CD14-positive monocyte (primary cell): ENCODE data around the gene PRKAR1B. TPM values are rescaled to one million over a fixed set of nuclear protein-coding genes. Genes with fewer than 3 reads are reported as not detected.

Experiments
- DNase-seq, 3 donors: peaks; one replicate each; pipeline ENCODE4 v3.0.0-alpha.2; 2011 to 2022
- H2AFZ ChIP-seq: 2 replicates; pipeline ENCODE4 v1.6.0; 2012; ENCODE audit warnings: mild to moderate bottlenecking, low read depth, low read length, inconsistent platforms; ENCODE audit not compliant: insufficient read depth, poor library complexity, severe bottlenecking
- H3K27ac ChIP-seq, 2 donors: 1 replicate in 1 of 2; 2 replicates in 1 of 2; pipeline ENCODE4 v1.5.1; 2012 to 2013; ENCODE audit warnings: low read length in 2 of 2, control low read depth in 1 of 2, inconsistent platforms in 1 of 2, low read depth in 1 of 2, mild to moderate bottlenecking in 1 of 2
- H3K27me3 ChIP-seq, 2 donors: one replicate each; pipeline versions ENCODE4 v1.6.0 to v1.6.1; 2011 to 2013; ENCODE audit warnings: low read length in 2 of 2; ENCODE audit not compliant: control insufficient read depth in 2 of 2, insufficient read depth in 2 of 2
- H3K36me3 ChIP-seq, 2 donors: replicated peaks in 1 of 2; 1 replicate in 1 of 2; 2 replicates in 1 of 2; pipeline versions ENCODE4 v1.5.1 to v1.6.1; 2012 to 2013; ENCODE audit warnings: low read length in 2 of 2, control low read depth in 1 of 2, inconsistent platforms in 1 of 2, mild to moderate bottlenecking in 1 of 2; ENCODE audit not compliant: insufficient read depth in 2 of 2, control insufficient read depth in 1 of 2
- H3K4me1 ChIP-seq, 2 donors: 1 replicate in 1 of 2; 2 replicates in 1 of 2; pipeline versions ENCODE4 v1.5.1 to v1.6.1; 2012 to 2013; ENCODE audit warnings: low read length in 2 of 2, control low read depth in 1 of 2, inconsistent platforms in 1 of 2, mild to moderate bottlenecking in 1 of 2, moderate library complexity in 1 of 2; ENCODE audit not compliant: insufficient read depth in 2 of 2, control insufficient read depth in 1 of 2
- H3K4me2 ChIP-seq: replicated peaks from 2 replicates; pipeline ENCODE3; 2012; ENCODE audit warnings: low read length, moderate library complexity, mild to moderate bottlenecking; ENCODE audit not compliant: poor library complexity, severe bottlenecking; ENCODE audit errors: extremely low read depth
- H3K4me3 ChIP-seq, 3 experiments: fragments of 200-600 bp in 1 of 3; sonication (generic) in 1 of 3; replicated peaks in 1 of 3; 1 replicate in 2 of 3; 2 replicates in 1 of 3; pipeline ENCODE4 v1.5.1; 2011 to 2013; ENCODE audit warnings: low read length in 3 of 3, mild to moderate bottlenecking in 3 of 3, control low read depth in 2 of 3, low read depth in 2 of 3, inconsistent platforms in 1 of 3, moderate library complexity in 1 of 3
- H3K79me2 ChIP-seq: 2 replicates; pipeline ENCODE4 v1.6.0; 2012; ENCODE audit warnings: mild to moderate bottlenecking, control low read depth, inconsistent platforms, low read length, moderate library complexity; ENCODE audit not compliant: insufficient read depth
- H3K9ac ChIP-seq: 2 replicates; pipeline ENCODE4 v1.6.0; 2017; ENCODE audit warnings: low read length, mild to moderate bottlenecking; ENCODE audit not compliant: insufficient read depth, poor library complexity, severe bottlenecking
- H3K9me3 ChIP-seq, 2 donors: replicated peaks in 1 of 2; 1 replicate in 1 of 2; 2 replicates in 1 of 2; pipeline versions ENCODE4 v1.5.1 to v1.6.1; 2012 to 2013; ENCODE audit warnings: low read length in 2 of 2, control low read depth in 1 of 2; ENCODE audit not compliant: control insufficient read depth in 1 of 2, insufficient read depth in 1 of 2
- H4K20me1 ChIP-seq: 2 replicates; pipeline ENCODE4 v1.6.0; 2012; ENCODE audit warnings: mild to moderate bottlenecking, low read length, control low read depth, moderate library complexity; ENCODE audit not compliant: insufficient read depth
- H3K27ac Mint-ChIP-seq, 7 donors: one replicate each; pipeline ENCODE4 v1.8.0; 2020; ENCODE audit warnings: mild to moderate bottlenecking in 7 of 7, mixed read lengths in 7 of 7, moderate library complexity in 6 of 7, inconsistent platforms in 2 of 7
- H3K27me3 Mint-ChIP-seq, 3 donors: one replicate each; pipeline ENCODE4 v1.8.0; 2021 to 2022; ENCODE audit warnings: low read depth in 3 of 3, mild to moderate bottlenecking in 3 of 3, mixed read lengths in 3 of 3, moderate library complexity in 3 of 3, inconsistent platforms in 1 of 3
- H3K36me3 Mint-ChIP-seq, 2 donors: one replicate each; pipeline ENCODE4 v1.8.0; 2020; ENCODE audit warnings: mixed read lengths in 2 of 2, inconsistent platforms in 1 of 2, mild to moderate bottlenecking in 1 of 2
- H3K4me1 Mint-ChIP-seq: one replicate; pipeline ENCODE4 v1.8.0; 2020; ENCODE audit warnings: mild to moderate bottlenecking, mixed read lengths
- H3K4me3 Mint-ChIP-seq, 2 donors: one replicate each; pipeline ENCODE4 v1.8.0; 2020; ENCODE audit warnings: mild to moderate bottlenecking in 2 of 2, mixed read lengths in 2 of 2, moderate library complexity in 1 of 2
- H3K9me3 Mint-ChIP-seq, 7 donors: one replicate each; pipeline ENCODE4 v1.8.0; 2020 to 2022; ENCODE audit warnings: mixed read lengths in 7 of 7, mild to moderate bottlenecking in 6 of 7, moderate library complexity in 6 of 7, inconsistent platforms in 2 of 7
- CTCF ChIP-seq: fragments of 200-600 bp; IDR thresholded peaks from one replicate; pipeline ENCODE4 v1.8.0; 2022; ENCODE audit warnings: antibody characterized with exemption, mild to moderate bottlenecking
- WGBS: methylation state at CpG from one replicate; pipeline ENCODE4 v1.1.5; 2013; ENCODE audit warnings: missing lambda C conversion rate; ENCODE audit not compliant: insufficient coverage; 5-methylcytosine and 5-hydroxymethylcytosine counted together
- intact Hi-C, 2 donors: fragments of 100-400 bp; cut with micrococcal nuclease; formaldehyde crosslinking; loops; one replicate each; pipeline versions ENCODE4 v1.15.0 to v1.15.1; 2023
- polyA plus RNA-seq, 3 donors: library from polyadenylated mRNA; depleted of rRNA in 1 of 3; unstranded in 2 of 3; stranded (reverse) in 1 of 3; fragments of 300-500 nt in 2 of 3; fragments of >200 nt in 1 of 3; fragmentation: Illumina TruSeq in 2 of 3; gene quantifications; 1 replicate in 2 of 3; 2 replicates in 1 of 3; pipeline ENCODE4 v1.2.3, GENCODE V29; 2012 to 2021

PRKAR1B gene
- polyA plus RNA-seq, 3 donors = 0.94 to 2.1 (median 1.1) TPM

DNA sequence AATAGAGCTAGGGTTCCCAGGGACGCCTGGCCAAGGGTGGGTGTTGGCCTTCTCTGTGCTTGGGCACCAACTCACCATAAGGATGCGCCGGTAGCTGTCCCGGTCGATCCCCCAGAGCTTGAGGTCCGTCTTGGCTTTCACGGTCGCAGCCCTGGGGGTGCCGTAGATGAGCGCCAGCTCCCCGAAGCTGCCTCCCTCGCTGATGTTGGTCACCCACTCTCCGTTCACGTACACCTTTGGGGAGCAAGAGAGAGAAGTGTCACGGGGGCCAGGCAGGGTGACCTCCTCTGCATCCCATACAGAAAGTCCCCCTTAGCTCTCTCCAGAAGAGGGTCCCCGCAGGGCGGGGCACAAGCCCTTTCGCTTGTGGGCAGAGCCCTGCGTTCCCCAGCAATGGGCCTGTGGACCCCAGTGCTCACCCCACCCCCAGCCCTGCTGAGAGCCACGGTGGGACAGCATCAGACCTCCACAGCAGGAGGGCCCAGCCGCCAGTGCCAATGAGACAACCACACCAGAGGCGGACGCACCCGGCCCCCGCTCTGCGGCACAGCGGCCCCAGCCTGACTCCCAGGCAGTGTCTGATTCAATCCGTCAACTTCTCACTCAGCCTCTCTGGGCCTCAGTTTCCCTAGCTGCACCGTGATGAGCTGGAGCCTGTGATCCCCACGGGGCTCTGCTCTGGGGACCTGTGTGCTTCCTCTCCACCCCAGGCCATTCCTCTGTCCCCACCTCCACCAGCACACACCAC lies 130.8 kb downstream of the PRKAR1B start:
- Mint-ChIP-seq H3K27ac (no peak overlapping the region), H3K4me3 (peak overlapping the region in 1 of 2 donors; percentile 9), H3K36me3 (no peaks in the 10 kb centered on the region), H3K27me3 (peaks cover 15 to 28% (median 20%) of the 10 kb centered on the region in 3 donors), H3K4me1 (peaks cover 15% of the 10 kb centered on the region), H3K9me3 (peaks cover 2 to 11% (median 6%) of the 10 kb centered on the region in 7 donors)
- peaks cover 0 to 5% of the 10 kb centered on the region in 2 donors for H3K27me3 ChIP-seq
- no peaks in the 10 kb centered on the region for H3K36me3 ChIP-seq
- H3K9ac ChIP-seq = no peak overlapping the region
- no peak overlapping the region for H3K27ac ChIP-seq
- no peak overlapping the region for H2AFZ ChIP-seq
- peaks cover 14 to 22% of the 10 kb centered on the region in 2 donors for H3K4me1 ChIP-seq
- H4K20me1 ChIP-seq = no peaks in the 10 kb centered on the region
- DNase-seq = no peak
- intact Hi-C loops = no loop called here
- no peak overlapping the region for H3K4me3 ChIP-seq
- no peak overlapping the region for H3K4me2 ChIP-seq
- 94% methylated on average over 29 of the region's 30 CpGs for WGBS
- TF ChIP-seq CTCF = no peak
- H3K79me2 ChIP-seq = no peaks in the 10 kb centered on the region
- peaks cover 0 to 5% of the 10 kb centered on the region in 2 donors for H3K9me3 ChIP-seq

- Histone ChIP-seq H4K20me1 (no peaks in the 10 kb centered on the region), H3K4me3 (no peak overlapping the region), H3K4me1 (peaks cover 13 to 19% of the 10 kb centered on the region in 2 donors), H3K4me2 (no peak overlapping the region), H3K36me3 (no peaks in the 10 kb centered on the region), H3K9ac (no peak overlapping the region), H3K9me3 (peaks cover 0 to 5% of the 10 kb centered on the region in 2 donors), H3K27me3 (peaks cover 0 to 6% of the 10 kb centered on the region in 2 donors), H3K79me2 (no peaks in the 10 kb centered on the region), H3K27ac (no peak overlapping the region), H2AFZ (no peak overlapping the region)
- intact Hi-C loops = no loop called here
- H3K27me3 Mint-ChIP-seq = peaks cover 19 to 33% (median 20%) of the 10 kb centered on the region in 3 donors
- no peak for DNase-seq
- peaks cover 2 to 11% (median 6%) of the 10 kb centered on the region in 7 donors for H3K9me3 Mint-ChIP-seq
- peak overlapping the region in 1 of 7 donors; percentile 14 for H3K27ac Mint-ChIP-seq
- no peaks in the 10 kb centered on the region for H3K36me3 Mint-ChIP-seq
- H3K4me3 Mint-ChIP-seq = no peak overlapping the region
- peaks cover 12% of the 10 kb centered on the region for H3K4me1 Mint-ChIP-seq
- TF ChIP-seq CTCF = no peak
- WGBS = 90% methylated on average over 4 of the region's 10 CpGs
These were observed 131.5 kb downstream of the PRKAR1B start for GRCh38 chr7:595621-596010.
